K562 (cell line): ENCODE results near the gene NDUFB3. TPM values are rescaled to one million over a fixed set of nuclear protein-coding genes. Genes with fewer than 3 reads are reported as not detected.

Source experiments
- ATF6 ChIP-seq: sonication (generic); formaldehyde crosslinking; IDR thresholded peaks from 2 replicates; pipeline ENCODE4 v1.4.0; 2020; ENCODE audit warnings: mild to moderate bottlenecking, missing genetic modification reagents
- HMG20A ChIP-seq: fragments of 450-650 bp; formaldehyde crosslinking; conservative IDR thresholded peaks from 2 replicates; pipeline ENCODE4 v1.4.0; 2020; ENCODE audit warnings: mild to moderate bottlenecking, mixed read lengths
- MAFK ChIP-seq: IDR thresholded peaks from 2 replicates; pipeline ENCODE4 v1.6.1; 2011; ENCODE audit warnings: low read length, improper control_type of control experiment
- PTRF ChIP-seq: fragments of 450-650 bp; IDR thresholded peaks from 2 replicates; pipeline ENCODE4 v1.6.1; 2016; ENCODE audit warnings: mild to moderate bottlenecking, missing genetic modification characterization, missing compliant biosample characterization
- RBFOX2 ChIP-seq: fragments of 200-400 bp; formaldehyde crosslinking; IDR thresholded peaks from 2 replicates; pipeline ENCODE4 v1.6.1; 2017; ENCODE audit warnings: low read depth, mild to moderate bottlenecking, low read length, moderate library complexity
- SIN3A ChIP-seq, 2 experiments: fragments of 150-350 bp in 1 of 2; IDR thresholded peaks; 2 replicates each; pipeline ENCODE4 v1.6.1; 2011 to 2016; ENCODE audit warnings: borderline replicate concordance in 2 of 2, low read depth in 2 of 2, low read length in 2 of 2, mild to moderate bottlenecking in 2 of 2, moderate library complexity in 2 of 2; ENCODE audit not compliant: control insufficient read depth in 1 of 2
- U2AF1 ChIP-seq: fragments of 200-400 bp; formaldehyde crosslinking; optimal IDR thresholded peaks from 2 replicates; pipeline ENCODE3; 2017; ENCODE audit warnings: mild to moderate bottlenecking, low read depth, low read length, moderate library complexity
- ZNF592 ChIP-seq: fragments of 450-650 bp; IDR thresholded peaks from 2 replicates; pipeline ENCODE4 v1.6.1; 2017; ENCODE audit warnings: antibody characterized with exemption, mild to moderate bottlenecking
- polyA plus RNA-seq, 8 experiments: library from polyadenylated mRNA; depleted of rRNA in 4 of 8; stranded (reverse) in 5 of 8; unstranded in 3 of 8; fragments of >200 nt; fragmentation: Nextera tagmentation in 2 of 8; fragmentation: Illumina TruSeq in 1 of 8; extraction: Ambion mirVana in 2 of 8; extraction: Trizol in 1 of 8; gene quantifications; 2 replicates each; pipeline versions ENCODE4 v1.2.1 to v1.2.3, GENCODE V29; 2011 to 2014; ENCODE audit warnings: inconsistent platforms in 1 of 8, missing spikeins in 1 of 8
- total RNA-seq, 7 experiments: library from RNA; depleted of rRNA in 6 of 7; stranded (reverse); fragments of >200 nt in 6 of 7; fragmentation: Illumina TruSeq in 2 of 7; extraction: Trizol in 2 of 7; gene quantifications; 2 replicates each; pipeline versions ENCODE4 v1.2.1 to v1.2.3, GENCODE V29; 2011 to 2021; ENCODE audit warnings: low replicate concordance in 1 of 7
- TF ChIP-seq, protein P1 (sequence below): fragments of 450-650 bp; formaldehyde crosslinking; IDR thresholded peaks from 2 replicates; pipeline ENCODE4 v1.4.0; 2020; ENCODE audit warnings: mild to moderate bottlenecking
- TF ChIP-seq, protein P2 (sequence below): fragments of 450-650 bp; formaldehyde crosslinking; IDR thresholded peaks from 2 replicates; pipeline ENCODE4 v1.4.0; 2020; ENCODE audit warnings: mild to moderate bottlenecking, moderate library complexity
- TF ChIP-seq, protein P3 (sequence below): sonication (generic); formaldehyde crosslinking; IDR thresholded peaks from 2 replicates; pipeline ENCODE4 v1.8.0; 2023; ENCODE audit warnings: missing genetic modification reagents, mild to moderate bottlenecking, borderline replicate concordance

Gene NDUFB3
- total and polyA plus RNA-seq, 9 of the 15 experiments (the other 6 are each of a cell fraction or from before 2014, with no cell fraction given) = 126 to 786 (median 156) TPM

GRCh38 chr2:201127570-201127969 lies 55.8 kb downstream of the NDUFB3 start (continued):
- TF ChIP-seq U2AF1 = no peak
- TF ChIP-seq ZNF592 = 0 out of 2 replicates have a peak, but pooled peaks have one; percentile 61
- TF ChIP-seq PTRF (tag) = no peak
- no peak for TF ChIP-seq HMG20A (CRISPR knock-in tag)
- TF ChIP-seq, protein P1, sequence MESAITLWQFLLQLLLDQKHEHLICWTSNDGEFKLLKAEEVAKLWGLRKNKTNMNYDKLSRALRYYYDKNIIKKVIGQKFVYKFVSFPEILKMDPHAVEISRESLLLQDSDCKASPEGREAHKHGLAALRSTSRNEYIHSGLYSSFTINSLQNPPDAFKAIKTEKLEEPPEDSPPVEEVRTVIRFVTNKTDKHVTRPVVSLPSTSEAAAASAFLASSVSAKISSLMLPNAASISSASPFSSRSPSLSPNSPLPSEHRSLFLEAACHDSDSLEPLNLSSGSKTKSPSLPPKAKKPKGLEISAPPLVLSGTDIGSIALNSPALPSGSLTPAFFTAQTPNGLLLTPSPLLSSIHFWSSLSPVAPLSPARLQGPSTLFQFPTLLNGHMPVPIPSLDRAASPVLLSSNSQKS (CRISPR knock-in tag) = no peak
- peak; percentile 30; the same call in 1 of the 2 replicates for TF ChIP-seq MAFK
- TF ChIP-seq SIN3A (IDR thresholded peaks at IDR 0.05; ENCODE audit: borderline replicate concordance in 2 of 2, control insufficient read depth in 1 of 2, low read depth in 2 of 2, low read length in 2 of 2) = no peak
- TF ChIP-seq RBFOX2 = 0 out of 2 replicates have a peak, but pooled peaks have one; percentile 8
- no peak for TF ChIP-seq ATF6 (CRISPR knock-in tag)
- TF ChIP-seq, protein P2, sequence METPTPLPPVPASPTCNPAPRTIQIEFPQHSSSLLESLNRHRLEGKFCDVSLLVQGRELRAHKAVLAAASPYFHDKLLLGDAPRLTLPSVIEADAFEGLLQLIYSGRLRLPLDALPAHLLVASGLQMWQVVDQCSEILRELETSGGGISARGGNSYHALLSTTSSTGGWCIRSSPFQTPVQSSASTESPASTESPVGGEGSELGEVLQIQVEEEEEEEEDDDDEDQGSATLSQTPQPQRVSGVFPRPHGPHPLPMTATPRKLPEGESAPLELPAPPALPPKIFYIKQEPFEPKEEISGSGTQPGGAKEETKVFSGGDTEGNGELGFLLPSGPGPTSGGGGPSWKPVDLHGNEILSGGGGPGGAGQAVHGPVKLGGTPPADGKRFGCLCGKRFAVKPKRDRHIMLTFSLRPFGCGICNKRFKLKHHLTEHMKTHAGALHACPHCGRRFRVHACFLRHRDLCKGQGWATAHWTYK (CRISPR knock-in tag) = no peak
- TF ChIP-seq, protein P3, sequence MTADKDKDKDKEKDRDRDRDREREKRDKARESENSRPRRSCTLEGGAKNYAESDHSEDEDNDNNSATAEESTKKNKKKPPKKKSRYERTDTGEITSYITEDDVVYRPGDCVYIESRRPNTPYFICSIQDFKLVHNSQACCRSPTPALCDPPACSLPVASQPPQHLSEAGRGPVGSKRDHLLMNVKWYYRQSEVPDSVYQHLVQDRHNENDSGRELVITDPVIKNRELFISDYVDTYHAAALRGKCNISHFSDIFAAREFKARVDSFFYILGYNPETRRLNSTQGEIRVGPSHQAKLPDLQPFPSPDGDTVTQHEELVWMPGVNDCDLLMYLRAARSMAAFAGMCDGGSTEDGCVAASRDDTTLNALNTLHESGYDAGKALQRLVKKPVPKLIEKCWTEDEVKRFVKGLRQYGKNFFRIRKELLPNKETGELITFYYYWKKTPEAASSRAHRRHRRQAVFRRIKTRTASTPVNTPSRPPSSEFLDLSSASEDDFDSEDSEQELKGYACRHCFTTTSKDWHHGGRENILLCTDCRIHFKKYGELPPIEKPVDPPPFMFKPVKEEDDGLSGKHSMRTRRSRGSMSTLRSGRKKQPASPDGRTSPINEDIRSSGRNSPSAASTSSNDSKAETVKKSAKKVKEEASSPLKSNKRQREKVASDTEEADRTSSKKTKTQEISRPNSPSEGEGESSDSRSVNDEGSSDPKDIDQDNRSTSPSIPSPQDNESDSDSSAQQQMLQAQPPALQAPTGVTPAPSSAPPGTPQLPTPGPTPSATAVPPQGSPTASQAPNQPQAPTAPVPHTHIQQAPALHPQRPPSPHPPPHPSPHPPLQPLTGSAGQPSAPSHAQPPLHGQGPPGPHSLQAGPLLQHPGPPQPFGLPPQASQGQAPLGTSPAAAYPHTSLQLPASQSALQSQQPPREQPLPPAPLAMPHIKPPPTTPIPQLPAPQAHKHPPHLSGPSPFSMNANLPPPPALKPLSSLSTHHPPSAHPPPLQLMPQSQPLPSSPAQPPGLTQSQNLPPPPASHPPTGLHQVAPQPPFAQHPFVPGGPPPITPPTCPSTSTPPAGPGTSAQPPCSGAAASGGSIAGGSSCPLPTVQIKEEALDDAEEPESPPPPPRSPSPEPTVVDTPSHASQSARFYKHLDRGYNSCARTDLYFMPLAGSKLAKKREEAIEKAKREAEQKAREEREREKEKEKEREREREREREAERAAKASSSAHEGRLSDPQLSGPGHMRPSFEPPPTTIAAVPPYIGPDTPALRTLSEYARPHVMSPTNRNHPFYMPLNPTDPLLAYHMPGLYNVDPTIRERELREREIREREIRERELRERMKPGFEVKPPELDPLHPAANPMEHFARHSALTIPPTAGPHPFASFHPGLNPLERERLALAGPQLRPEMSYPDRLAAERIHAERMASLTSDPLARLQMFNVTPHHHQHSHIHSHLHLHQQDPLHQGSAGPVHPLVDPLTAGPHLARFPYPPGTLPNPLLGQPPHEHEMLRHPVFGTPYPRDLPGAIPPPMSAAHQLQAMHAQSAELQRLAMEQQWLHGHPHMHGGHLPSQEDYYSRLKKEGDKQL = no peak
